Gastrocnemius medialis (tissue), 4 donors: ENCODE data around the gene ZNRD2.

ENCODE experiments used
- CTCF ChIP-seq, 5 experiments: fragments of 450-650 bp in 3 of 5; fragments of 200-600 bp in 2 of 5; sonication (generic) in 2 of 5; IDR thresholded peaks in 4 of 5; conservative IDR thresholded peaks in 1 of 5; 1 replicate in 4 of 5; 2 replicates in 1 of 5; pipeline ENCODE4 v1.5.1; 2016 to 2019; ENCODE audit warnings: antibody characterized with exemption in 5 of 5, mild to moderate bottlenecking in 3 of 5, moderate library complexity in 3 of 5
- POLR2A ChIP-seq, 2 donors: fragments of 450-650 bp; IDR thresholded peaks; one replicate each; pipeline ENCODE4 v1.6.1; 2017; ENCODE audit warnings: antibody characterized with exemption in 2 of 2, mild to moderate bottlenecking in 2 of 2, moderate library complexity in 2 of 2

GRCh38 chr11:65526744-65527143, 43.5 kb upstream of the ZNRD2 start:
- TF ChIP-seq CTCF (IDR thresholded peaks at IDR 0.05 in 4 of 5, conservative IDR thresholded peaks at IDR 0.05 in 1 of 5) = no peak
- TF ChIP-seq POLR2A (IDR thresholded peaks at IDR 0.05) = no peak
